Liver (tissue), 9 donors: ENCODE measurements around the gene CEP85L. TPM values are rescaled to one million over a fixed set of nuclear protein-coding genes. Genes with fewer than 3 reads are reported as not detected.

Experiments used
- DNase-seq: peaks from one replicate; pipeline ENCODE4 v3.0.0-alpha.2; 2017; ENCODE audit warnings: low spot score
- H3K27ac ChIP-seq, 2 donors: one replicate each; pipeline ENCODE4 v1.7.0; 2013; ENCODE audit warnings: inconsistent platforms in 2 of 2, low read length in 2 of 2, control low read depth in 1 of 2, low read depth in 1 of 2, mild to moderate bottlenecking in 1 of 2
- H3K27me3 ChIP-seq, 4 donors: one replicate each; pipeline versions ENCODE4 v1.6.1 to v1.7.0; 2013; ENCODE audit warnings: low read length in 3 of 4, inconsistent platforms in 1 of 4, mild to moderate bottlenecking in 1 of 4, moderate library complexity in 1 of 4; ENCODE audit not compliant: control insufficient read depth in 4 of 4, insufficient read depth in 4 of 4
- H3K36me3 ChIP-seq, 4 donors: one replicate each; pipeline versions ENCODE4 v1.6.1 to v1.7.0; 2013; ENCODE audit warnings: low read length in 3 of 4, mild to moderate bottlenecking in 3 of 4, low read depth in 1 of 4, moderate library complexity in 1 of 4; ENCODE audit not compliant: control insufficient read depth in 4 of 4, insufficient read depth in 3 of 4
- H3K4me1 ChIP-seq, 4 donors: one replicate each; pipeline versions ENCODE4 v1.6.1 to v1.7.0; 2013; ENCODE audit warnings: low read length in 3 of 4, mild to moderate bottlenecking in 3 of 4, moderate library complexity in 1 of 4; ENCODE audit not compliant: control insufficient read depth in 4 of 4, insufficient read depth in 4 of 4
- H3K4me3 ChIP-seq, 3 donors: one replicate each; pipeline versions ENCODE4 v1.6.1 to v1.7.0; 2013; ENCODE audit warnings: low read length in 3 of 3, control low read depth in 1 of 3, low read depth in 1 of 3, mild to moderate bottlenecking in 1 of 3
- H3K9ac ChIP-seq, 2 donors: one replicate each; pipeline ENCODE4 v1.7.0; 2013; ENCODE audit warnings: low read length in 2 of 2, mild to moderate bottlenecking in 2 of 2, moderate library complexity in 2 of 2, control low read depth in 1 of 2, low read depth in 1 of 2
- H3K9me3 ChIP-seq, 4 donors: one replicate each; pipeline versions ENCODE4 v1.6.1 to v1.7.0; 2013; ENCODE audit warnings: low read length in 3 of 4; ENCODE audit not compliant: control insufficient read depth in 4 of 4
- EGR1 ChIP-seq, 2 donors: IDR thresholded peaks; 2 replicates each; pipeline ENCODE4 v1.6.1; 2016 to 2018; ENCODE audit warnings: antibody characterized with exemption in 2 of 2, low read depth in 2 of 2
- FOXA1 ChIP-seq: IDR thresholded peaks from 2 replicates; pipeline ENCODE4 v1.6.1; 2016; ENCODE audit warnings: antibody characterized with exemption
- FOXA2 ChIP-seq: IDR thresholded peaks from 2 replicates; pipeline ENCODE4 v1.6.1; 2016; ENCODE audit warnings: antibody characterized with exemption
- GABPA ChIP-seq, 2 donors: IDR thresholded peaks in 1 of 2; conservative IDR thresholded peaks in 1 of 2; 2 replicates each; pipeline ENCODE4 v1.6.1; 2016; ENCODE audit warnings: antibody characterized with exemption in 2 of 2, mild to moderate bottlenecking in 1 of 2, moderate library complexity in 1 of 2
- HNF4A ChIP-seq, 2 donors: conservative IDR thresholded peaks; 2 replicates each; pipeline ENCODE4 v1.6.1; 2016; ENCODE audit warnings: antibody characterized with exemption in 2 of 2, mild to moderate bottlenecking in 2 of 2
- HNF4G ChIP-seq: IDR thresholded peaks from 2 replicates; pipeline ENCODE4 v1.6.1; 2016; ENCODE audit warnings: antibody characterized with exemption
- JUND ChIP-seq, 2 donors: IDR thresholded peaks; 2 replicates each; pipeline ENCODE4 v1.6.1; 2016; ENCODE audit warnings: antibody characterized with exemption in 2 of 2
- MAX ChIP-seq: IDR thresholded peaks from 2 replicates; pipeline ENCODE4 v1.6.1; 2016; ENCODE audit warnings: antibody characterized with exemption
- NR2F2 ChIP-seq: IDR thresholded peaks from 2 replicates; pipeline ENCODE4 v1.6.1; 2016; ENCODE audit warnings: antibody characterized with exemption
- RAD21 ChIP-seq, 2 donors: IDR thresholded peaks; 2 replicates each; pipeline ENCODE4 v1.6.1; 2016; ENCODE audit warnings: antibody characterized with exemption in 2 of 2, mild to moderate bottlenecking in 2 of 2
- RXRA ChIP-seq, 2 donors: IDR thresholded peaks; 2 replicates each; pipeline ENCODE4 v1.6.1; 2017 to 2018; ENCODE audit warnings: antibody characterized with exemption in 2 of 2, mild to moderate bottlenecking in 1 of 2
- SP1 ChIP-seq: IDR thresholded peaks from 2 replicates; pipeline ENCODE4 v1.6.1; 2018; ENCODE audit warnings: antibody characterized with exemption, mild to moderate bottlenecking
- TAF1 ChIP-seq: conservative IDR thresholded peaks from 2 replicates; pipeline ENCODE4 v1.6.1; 2016; ENCODE audit warnings: antibody characterized with exemption, mild to moderate bottlenecking
- YY1 ChIP-seq: IDR thresholded peaks from 2 replicates; pipeline ENCODE4 v1.6.1; 2016; ENCODE audit warnings: antibody characterized with exemption, mild to moderate bottlenecking
- WGBS: extraction: QIAGEN DNeasy Blood & Tissue Kit; methylation state at CpG from one replicate; pipeline ENCODE4 v1.1.7; 2013; 5-methylcytosine and 5-hydroxymethylcytosine counted together
- polyA plus RNA-seq, 2 donors: library from polyadenylated mRNA; stranded (reverse) in 1 of 2; unstranded in 1 of 2; fragments of 200-250 nt in 1 of 2; fragments of >200 nt in 1 of 2; fragmentation: Nextera tagmentation in 1 of 2; extraction: Ambion mirVana in 1 of 2; gene quantifications; one replicate each; pipeline versions ENCODE4 v1.2.1 to v1.2.3, GENCODE V29; 2013 to 2015
- total RNA-seq, 2 donors: library from RNA; depleted of rRNA; stranded (reverse); fragments of >200 nt; gene quantifications; one replicate each; pipeline ENCODE4 v1.2.3, GENCODE V29; 2014
- TF ChIP-seq, protein P1 (sequence below): IDR thresholded peaks from 2 replicates; pipeline ENCODE4 v1.6.1; 2016; ENCODE audit warnings: antibody characterized with exemption
- TF ChIP-seq, protein P2 (sequence below): IDR thresholded peaks from 2 replicates; pipeline ENCODE4 v1.6.1; 2016; ENCODE audit warnings: antibody characterized with exemption, mild to moderate bottlenecking
- TF ChIP-seq, protein P3 (sequence below): IDR thresholded peaks from 2 replicates; pipeline ENCODE4 v1.6.1; 2016; ENCODE audit warnings: antibody characterized with exemption
- TF ChIP-seq, protein P4 (sequence below): fragments of 150-350 bp; IDR thresholded peaks from 2 replicates; pipeline ENCODE4 v1.5.1; 2017; ENCODE audit warnings: improper control_type of control experiment, low read depth, low read length; ENCODE audit not compliant: missing input control
- donor health status: healthy.
- donor health status: healthy.
- donor health status: healthy.
- donor health status: healthy.
- donor health status: healthy.

The CEP85L gene
- total and polyA plus RNA-seq, 4 donors: 0.40 to 6.4 (median 2.3) TPM

DNA sequence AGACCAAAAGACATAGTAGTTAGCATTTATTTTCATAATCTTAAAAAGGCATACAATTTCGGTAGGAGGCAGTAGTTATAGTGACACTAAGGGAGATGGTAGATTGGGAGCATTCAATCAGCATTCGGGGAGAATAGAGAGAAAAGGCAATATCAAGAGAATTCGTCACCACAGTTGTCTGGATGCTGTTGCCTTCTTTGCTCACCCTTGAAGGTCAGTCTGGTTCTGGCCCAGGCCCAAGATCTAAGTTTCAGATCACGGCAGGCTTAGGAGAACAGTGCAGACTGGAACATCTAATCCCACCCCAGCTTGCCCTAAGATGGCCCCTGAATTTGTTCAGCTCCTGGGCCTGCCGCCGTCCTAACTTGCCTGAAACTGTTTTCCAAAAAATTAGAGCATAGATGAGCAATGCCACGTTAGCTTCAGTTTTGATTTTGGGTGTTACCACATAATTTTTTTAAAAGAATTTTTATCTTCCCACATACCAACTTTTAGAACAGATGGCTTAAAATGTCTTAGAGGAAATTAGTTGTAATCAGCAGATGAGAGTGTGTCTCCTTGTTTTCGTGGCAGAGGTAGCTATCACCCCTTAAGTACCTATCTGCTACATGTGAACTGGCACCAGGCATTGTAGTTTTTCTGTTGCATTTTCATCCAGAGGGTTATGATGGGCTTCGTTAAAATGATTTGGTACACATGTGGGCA lies 8.3 kb upstream of the CEP85L start:
- no peaks in the 10 kb centered on the region for H3K36me3 ChIP-seq
- no peaks in the 10 kb centered on the region for H3K4me1 ChIP-seq
- H3K27ac ChIP-seq: no peak overlapping the region
- TF ChIP-seq HNF4G: no peak
- TF ChIP-seq EGR1 (IDR thresholded peaks at IDR 0.05; ENCODE audit: low read depth in 2 of 2): no peak
- TF ChIP-seq JUND (IDR thresholded peaks at IDR 0.05): no peak
- TF ChIP-seq FOXA1: no peak
- no peak for TF ChIP-seq HNF4A (conservative IDR thresholded peaks at IDR 0.05)
- TF ChIP-seq, protein P1, sequence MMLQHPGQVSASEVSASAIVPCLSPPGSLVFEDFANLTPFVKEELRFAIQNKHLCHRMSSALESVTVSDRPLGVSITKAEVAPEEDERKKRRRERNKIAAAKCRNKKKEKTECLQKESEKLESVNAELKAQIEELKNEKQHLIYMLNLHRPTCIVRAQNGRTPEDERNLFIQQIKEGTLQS: no peak
- TF ChIP-seq RAD21 (IDR thresholded peaks at IDR 0.05): no peak
- TF ChIP-seq SP1: no peak
- TF ChIP-seq, protein P2, sequence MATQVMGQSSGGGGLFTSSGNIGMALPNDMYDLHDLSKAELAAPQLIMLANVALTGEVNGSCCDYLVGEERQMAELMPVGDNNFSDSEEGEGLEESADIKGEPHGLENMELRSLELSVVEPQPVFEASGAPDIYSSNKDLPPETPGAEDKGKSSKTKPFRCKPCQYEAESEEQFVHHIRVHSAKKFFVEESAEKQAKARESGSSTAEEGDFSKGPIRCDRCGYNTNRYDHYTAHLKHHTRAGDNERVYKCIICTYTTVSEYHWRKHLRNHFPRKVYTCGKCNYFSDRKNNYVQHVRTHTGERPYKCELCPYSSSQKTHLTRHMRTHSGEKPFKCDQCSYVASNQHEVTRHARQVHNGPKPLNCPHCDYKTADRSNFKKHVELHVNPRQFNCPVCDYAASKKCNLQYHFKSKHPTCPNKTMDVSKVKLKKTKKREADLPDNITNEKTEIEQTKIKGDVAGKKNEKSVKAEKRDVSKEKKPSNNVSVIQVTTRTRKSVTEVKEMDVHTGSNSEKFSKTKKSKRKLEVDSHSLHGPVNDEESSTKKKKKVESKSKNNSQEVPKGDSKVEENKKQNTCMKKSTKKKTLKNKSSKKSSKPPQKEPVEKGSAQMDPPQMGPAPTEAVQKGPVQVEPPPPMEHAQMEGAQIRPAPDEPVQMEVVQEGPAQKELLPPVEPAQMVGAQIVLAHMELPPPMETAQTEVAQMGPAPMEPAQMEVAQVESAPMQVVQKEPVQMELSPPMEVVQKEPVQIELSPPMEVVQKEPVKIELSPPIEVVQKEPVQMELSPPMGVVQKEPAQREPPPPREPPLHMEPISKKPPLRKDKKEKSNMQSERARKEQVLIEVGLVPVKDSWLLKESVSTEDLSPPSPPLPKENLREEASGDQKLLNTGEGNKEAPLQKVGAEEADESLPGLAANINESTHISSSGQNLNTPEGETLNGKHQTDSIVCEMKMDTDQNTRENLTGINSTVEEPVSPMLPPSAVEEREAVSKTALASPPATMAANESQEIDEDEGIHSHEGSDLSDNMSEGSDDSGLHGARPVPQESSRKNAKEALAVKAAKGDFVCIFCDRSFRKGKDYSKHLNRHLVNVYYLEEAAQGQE: no peak
- no peak for TF ChIP-seq GABPA (IDR thresholded peaks at IDR 0.05 in 1 of 2, conservative IDR thresholded peaks at IDR 0.05 in 1 of 2)
- no peak for TF ChIP-seq FOXA2
- no peak for TF ChIP-seq MAX
- TF ChIP-seq, protein P3, sequence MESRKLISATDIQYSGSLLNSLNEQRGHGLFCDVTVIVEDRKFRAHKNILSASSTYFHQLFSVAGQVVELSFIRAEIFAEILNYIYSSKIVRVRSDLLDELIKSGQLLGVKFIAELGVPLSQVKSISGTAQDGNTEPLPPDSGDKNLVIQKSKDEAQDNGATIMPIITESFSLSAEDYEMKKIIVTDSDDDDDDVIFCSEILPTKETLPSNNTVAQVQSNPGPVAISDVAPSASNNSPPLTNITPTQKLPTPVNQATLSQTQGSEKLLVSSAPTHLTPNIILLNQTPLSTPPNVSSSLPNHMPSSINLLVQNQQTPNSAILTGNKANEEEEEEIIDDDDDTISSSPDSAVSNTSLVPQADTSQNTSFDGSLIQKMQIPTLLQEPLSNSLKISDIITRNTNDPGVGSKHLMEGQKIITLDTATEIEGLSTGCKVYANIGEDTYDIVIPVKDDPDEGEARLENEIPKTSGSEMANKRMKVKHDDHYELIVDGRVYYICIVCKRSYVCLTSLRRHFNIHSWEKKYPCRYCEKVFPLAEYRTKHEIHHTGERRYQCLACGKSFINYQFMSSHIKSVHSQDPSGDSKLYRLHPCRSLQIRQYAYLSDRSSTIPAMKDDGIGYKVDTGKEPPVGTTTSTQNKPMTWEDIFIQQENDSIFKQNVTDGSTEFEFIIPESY: no peak
- TF ChIP-seq TAF1: no peak
- no peak for TF ChIP-seq YY1
- TF ChIP-seq NR2F2: no peak
- TF ChIP-seq, protein P4, sequence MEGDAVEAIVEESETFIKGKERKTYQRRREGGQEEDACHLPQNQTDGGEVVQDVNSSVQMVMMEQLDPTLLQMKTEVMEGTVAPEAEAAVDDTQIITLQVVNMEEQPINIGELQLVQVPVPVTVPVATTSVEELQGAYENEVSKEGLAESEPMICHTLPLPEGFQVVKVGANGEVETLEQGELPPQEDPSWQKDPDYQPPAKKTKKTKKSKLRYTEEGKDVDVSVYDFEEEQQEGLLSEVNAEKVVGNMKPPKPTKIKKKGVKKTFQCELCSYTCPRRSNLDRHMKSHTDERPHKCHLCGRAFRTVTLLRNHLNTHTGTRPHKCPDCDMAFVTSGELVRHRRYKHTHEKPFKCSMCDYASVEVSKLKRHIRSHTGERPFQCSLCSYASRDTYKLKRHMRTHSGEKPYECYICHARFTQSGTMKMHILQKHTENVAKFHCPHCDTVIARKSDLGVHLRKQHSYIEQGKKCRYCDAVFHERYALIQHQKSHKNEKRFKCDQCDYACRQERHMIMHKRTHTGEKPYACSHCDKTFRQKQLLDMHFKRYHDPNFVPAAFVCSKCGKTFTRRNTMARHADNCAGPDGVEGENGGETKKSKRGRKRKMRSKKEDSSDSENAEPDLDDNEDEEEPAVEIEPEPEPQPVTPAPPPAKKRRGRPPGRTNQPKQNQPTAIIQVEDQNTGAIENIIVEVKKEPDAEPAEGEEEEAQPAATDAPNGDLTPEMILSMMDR: no peak
- TF ChIP-seq RXRA (IDR thresholded peaks at IDR 0.05): no peak
- no peak overlapping the region for H3K4me3 ChIP-seq
- DNase-seq: no peak
- H3K9ac ChIP-seq: no peak overlapping the region
- H3K27me3 ChIP-seq: no peaks in the 10 kb centered on the region
- 79% methylated on average over 9 of the region's 9 CpGs for WGBS
- no peaks in the 10 kb centered on the region for H3K9me3 ChIP-seq
